OCI-LY1 (cell line): ENCODE results near the gene ITIH3.

Experiments used
- CTCF ChIP-seq: fragments of 200-600 bp; sonication (generic), shearing (Covaris generic); IDR thresholded peaks from 2 replicates; pipeline ENCODE4 v1.5.1; 2017; ENCODE audit warnings: mild to moderate bottlenecking, antibody characterized with exemption, low read length, moderate library complexity, mixed read lengths
- EZH2 ChIP-seq: fragments of 200-600 bp; sonication (generic), shearing (Covaris generic); IDR thresholded peaks from 2 replicates; pipeline ENCODE4 v1.8.0; 2017; ENCODE audit warnings: borderline replicate concordance, mixed run types, mild to moderate bottlenecking, antibody characterized with exemption, low read length, moderate library complexity, mixed read lengths

GRCh38 chr3:52843108-52843865, 48.7 kb downstream of the ITIH3 start:
- TF ChIP-seq CTCF = no peak
- no peak for TF ChIP-seq EZH2
